Endothelial cell of umbilical vein (primary cell): ENCODE data around the gene TSSC4. TPM values are rescaled to one million over a fixed set of nuclear protein-coding genes. Genes with fewer than 3 reads are reported as not detected.

Experiments
- BruUV-seq: library from RNA; stranded (reverse); fragments of 400-500 nt; replicated peaks from 2 replicates; lab custom pipeline; 2021; lab: Mats Ljungman, UMichigan
- CTCF ChIA-PET: fragments of 300-600, 350-600 bp; sonication (Branson Sonifier 250); formaldehyde crosslinking; loops from one replicate; lab custom pipeline; 2021; ENCODE audit warnings: antibody characterized with exemption, inconsistent platforms; lab: Charles Lee
- POLR2A ChIA-PET: fragments of 300-600, 350-600 bp; sonication (Branson Sonifier 250); formaldehyde crosslinking; loops from one replicate; lab custom pipeline; 2021; ENCODE audit warnings: antibody characterized with exemption, inconsistent platforms; lab: Charles Lee
- DNase-seq: peaks from one replicate; pipeline ENCODE4 v3.0.0-alpha.2; 2011; ENCODE audit warnings: low read depth, low spot score
- FAIRE-seq: peaks from 2 replicates; lab custom pipeline; 2011; peaks lifted over from hg19 to GRCh38; lab: Jason Lieb, UNC
- H2AFZ ChIP-seq: 2 replicates; pipeline ENCODE4 v1.6.0; 2012; ENCODE audit warnings: low read depth, low read length, control low read depth, inconsistent platforms
- H3K27ac ChIP-seq: 2 replicates; pipeline ENCODE4 v1.5.1; 2011; ENCODE audit warnings: low read depth, mild to moderate bottlenecking, control low read depth, low read length, moderate library complexity; ENCODE audit not compliant: insufficient read depth
- H3K27me3 ChIP-seq, 2 experiments: 2 replicates each; pipeline versions ENCODE4 v1.6.0 to v1.6.1; 2011; ENCODE audit warnings: low read length in 2 of 2, mixed read lengths in 1 of 2; ENCODE audit not compliant: control insufficient read depth in 2 of 2, insufficient read depth in 2 of 2
- H3K36me3 ChIP-seq, 2 experiments: 2 replicates in 1 of 2; 3 replicates in 1 of 2; pipeline ENCODE4 v1.5.1; 2011; ENCODE audit warnings: low read length in 2 of 2, mild to moderate bottlenecking in 1 of 2, moderate library complexity in 1 of 2; ENCODE audit not compliant: control insufficient read depth in 2 of 2, insufficient read depth in 2 of 2; ENCODE audit errors: extremely low read depth in 1 of 2
- H3K4me1 ChIP-seq: 3 replicates; pipeline ENCODE4 v1.5.1; 2011; ENCODE audit warnings: mild to moderate bottlenecking, low read length; ENCODE audit not compliant: control insufficient read depth, insufficient read depth; ENCODE audit errors: extremely low read depth
- H3K4me2 ChIP-seq: 2 replicates; pipeline ENCODE4 v1.6.1; 2011; ENCODE audit warnings: low read length, control low read depth, mixed read lengths; ENCODE audit not compliant: insufficient read depth
- H3K4me3 ChIP-seq, 3 experiments: fragments of 200-600 bp in 1 of 3; sonication (generic), shearing (Covaris generic) in 1 of 3; replicated peaks in 1 of 3; 2 replicates each; pipeline ENCODE4 v1.5.1; 2011 to 2016; ENCODE audit warnings: control low read depth in 3 of 3, low read length in 3 of 3, mild to moderate bottlenecking in 2 of 3, inconsistent platforms in 1 of 3, low read depth in 1 of 3, moderate library complexity in 1 of 3; ENCODE audit not compliant: insufficient read depth in 1 of 3
- H3K79me2 ChIP-seq: 2 replicates; pipeline ENCODE4 v1.6.0; 2012; ENCODE audit warnings: low read length, inconsistent platforms; ENCODE audit not compliant: control insufficient read depth, insufficient read depth
- H3K9ac ChIP-seq: replicated peaks from 2 replicates; pipeline ENCODE3; 2011; ENCODE audit warnings: low read length, control low read depth; ENCODE audit not compliant: insufficient read depth; ENCODE audit errors: extremely low read depth
- H3K9me1 ChIP-seq: replicated peaks from 3 replicates; pipeline ENCODE4 v1.6.0; 2011; ENCODE audit warnings: mild to moderate bottlenecking, low read length; ENCODE audit not compliant: control insufficient read depth, insufficient read depth; ENCODE audit errors: extremely low read depth
- H3K9me3 ChIP-seq: replicated peaks from 2 replicates; pipeline ENCODE4 v1.5.1; 2012; ENCODE audit warnings: low read length, inconsistent platforms; ENCODE audit not compliant: control insufficient read depth, insufficient read depth
- H4K20me1 ChIP-seq: replicated peaks from 2 replicates; pipeline ENCODE3; 2011; ENCODE audit warnings: mild to moderate bottlenecking, low read length; ENCODE audit not compliant: control insufficient read depth, insufficient read depth; ENCODE audit errors: extremely low read depth
- EZH2 ChIP-seq: IDR thresholded peaks from 2 replicates; pipeline ENCODE4 v1.6.1; 2012; ENCODE audit warnings: borderline replicate concordance, low read depth, mild to moderate bottlenecking, moderate library complexity, low read length, inconsistent platforms; ENCODE audit not compliant: severe bottlenecking
- FOS ChIP-seq: IDR thresholded peaks from 2 replicates; pipeline ENCODE4 v1.6.1; 2011; ENCODE audit warnings: mild to moderate bottlenecking, low read length, moderate library complexity, borderline replicate concordance; ENCODE audit not compliant: insufficient read depth
- GATA2 ChIP-seq: IDR thresholded peaks from 2 replicates; pipeline ENCODE4 v1.7.0; 2011; ENCODE audit warnings: low read depth, mild to moderate bottlenecking, moderate library complexity, mixed read lengths, low read length; ENCODE audit not compliant: insufficient read length, insufficient read depth
- JUN ChIP-seq: IDR thresholded peaks from 2 replicates; pipeline ENCODE4 v1.6.1; 2011; ENCODE audit warnings: borderline replicate concordance, low read depth; ENCODE audit not compliant: insufficient read length, insufficient read depth
- MYC ChIP-seq: IDR thresholded peaks from one replicate; pipeline ENCODE4 v1.6.1; 2011; ENCODE audit warnings: mild to moderate bottlenecking, low read depth, low read length
- POLR2A ChIP-seq: IDR thresholded peaks from 2 replicates; pipeline ENCODE4 v1.6.1; 2012; ENCODE audit warnings: low read depth, mild to moderate bottlenecking, control low read depth, low read length
- POLR2AphosphoS5 ChIP-seq: IDR thresholded peaks from 2 replicates; pipeline ENCODE4 v1.6.1; 2012; ENCODE audit warnings: low read depth, mild to moderate bottlenecking, control low read depth, low read length, moderate library complexity; ENCODE audit not compliant: insufficient read depth
- dilution Hi-C: fragments of 300-500 bp; cut with MboI; formaldehyde crosslinking; loops from one replicate; pipeline ENCODE4 v1.15.0; 2019; ENCODE audit warnings: low sequenced_read_pairs; ENCODE audit not compliant: extremely low pct_ligation_motif_present
- intact Hi-C: fragments of 100-400 bp; cut with micrococcal nuclease; formaldehyde crosslinking; loops from one replicate; pipeline ENCODE4 v1.10.0; 2022
- polyA plus RNA-seq, 4 experiments: library from polyadenylated mRNA; depleted of rRNA in 3 of 4; stranded (reverse) in 3 of 4; unstranded in 1 of 4; fragments of >200 nt; gene quantifications; 2 replicates each; pipeline versions ENCODE4 v1.2.1 to v1.2.3, GENCODE V29; 2011 to 2012; ENCODE audit warnings: missing spikeins in 1 of 4
- total RNA-seq: library from RNA; stranded (reverse); gene quantifications from 2 replicates; pipeline ENCODE4 v1.2.3, GENCODE V29; 2021
- TF ChIP-seq, protein P1 (sequence below), 2 donors: IDR thresholded peaks; 1 replicate in 1 of 2; 2 replicates in 1 of 2; pipeline ENCODE4 v1.5.1; 2011; ENCODE audit warnings: low read length in 2 of 2, mild to moderate bottlenecking in 2 of 2, moderate library complexity in 2 of 2, control low read depth in 1 of 2, inconsistent platforms in 1 of 2, low read depth in 1 of 2; ENCODE audit not compliant: insufficient read depth in 1 of 2; ENCODE audit errors: extremely low read depth in 1 of 2
- TF ChIP-seq, protein P2 (sequence below): IDR thresholded peaks from 2 replicates; pipeline ENCODE4 v1.6.1; 2011; ENCODE audit not compliant: insufficient read depth, insufficient read length

Gene TSSC4
- total and polyA plus RNA-seq, 2 donors (not counting 3 experiments of a cell fraction or from before 2014, with no cell fraction given) = 42.7 to 59.6 TPM

DNA sequence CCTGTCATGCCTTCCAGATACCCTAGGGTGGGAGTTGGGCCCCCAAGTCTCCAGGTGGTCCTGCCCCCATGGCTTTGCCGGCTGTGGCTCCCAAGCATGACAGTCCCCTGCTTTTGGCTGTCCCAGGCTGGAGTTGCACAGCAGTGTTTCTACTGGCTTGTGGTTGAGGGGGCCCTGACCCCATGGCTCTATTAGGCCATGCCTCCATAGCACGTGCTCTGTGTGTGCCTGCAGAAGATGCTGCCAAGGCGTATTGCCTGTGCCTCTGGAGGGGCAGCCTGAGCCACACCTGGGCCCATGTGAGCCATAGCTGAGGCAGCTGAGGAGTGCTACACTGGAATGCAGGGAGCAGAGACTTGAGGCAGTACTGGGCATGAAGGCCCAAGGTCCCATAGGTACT lies 48.8 kb upstream of the TSSC4 start:
- no peak overlapping the region for H3K27ac ChIP-seq
- BruUV-seq = no TSS peak
- ChIA-PET POLR2A (no interaction called here), CTCF (no interaction called here)
- no peaks in the 10 kb centered on the region for H3K9me1 ChIP-seq
- H3K9me3 ChIP-seq = no peaks in the 10 kb centered on the region
- dilution Hi-C loops (no loop called here), intact Hi-C loops (no loop called here)
- peaks cover 2% of the 10 kb centered on the region in 2 experiments for H3K27me3 ChIP-seq
- no peak for TF ChIP-seq POLR2AphosphoS5
- TF ChIP-seq EZH2 = no peak
- no peak for TF ChIP-seq FOS
- TF ChIP-seq, protein P1, sequence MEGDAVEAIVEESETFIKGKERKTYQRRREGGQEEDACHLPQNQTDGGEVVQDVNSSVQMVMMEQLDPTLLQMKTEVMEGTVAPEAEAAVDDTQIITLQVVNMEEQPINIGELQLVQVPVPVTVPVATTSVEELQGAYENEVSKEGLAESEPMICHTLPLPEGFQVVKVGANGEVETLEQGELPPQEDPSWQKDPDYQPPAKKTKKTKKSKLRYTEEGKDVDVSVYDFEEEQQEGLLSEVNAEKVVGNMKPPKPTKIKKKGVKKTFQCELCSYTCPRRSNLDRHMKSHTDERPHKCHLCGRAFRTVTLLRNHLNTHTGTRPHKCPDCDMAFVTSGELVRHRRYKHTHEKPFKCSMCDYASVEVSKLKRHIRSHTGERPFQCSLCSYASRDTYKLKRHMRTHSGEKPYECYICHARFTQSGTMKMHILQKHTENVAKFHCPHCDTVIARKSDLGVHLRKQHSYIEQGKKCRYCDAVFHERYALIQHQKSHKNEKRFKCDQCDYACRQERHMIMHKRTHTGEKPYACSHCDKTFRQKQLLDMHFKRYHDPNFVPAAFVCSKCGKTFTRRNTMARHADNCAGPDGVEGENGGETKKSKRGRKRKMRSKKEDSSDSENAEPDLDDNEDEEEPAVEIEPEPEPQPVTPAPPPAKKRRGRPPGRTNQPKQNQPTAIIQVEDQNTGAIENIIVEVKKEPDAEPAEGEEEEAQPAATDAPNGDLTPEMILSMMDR (IDR thresholded peaks at IDR 0.05; ENCODE audit: extremely low read depth in 1 of 2, insufficient read depth in 1 of 2, low read depth in 1 of 2, low read length in 2 of 2) = no peak
- no peak for TF ChIP-seq MYC
- no peak for TF ChIP-seq JUN
- TF ChIP-seq, protein P2, sequence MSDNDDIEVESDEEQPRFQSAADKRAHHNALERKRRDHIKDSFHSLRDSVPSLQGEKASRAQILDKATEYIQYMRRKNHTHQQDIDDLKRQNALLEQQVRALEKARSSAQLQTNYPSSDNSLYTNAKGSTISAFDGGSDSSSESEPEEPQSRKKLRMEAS = no peak
- TF ChIP-seq POLR2A = no peak
- TF ChIP-seq GATA2 = no peak
- no peak overlapping the region for H2AFZ ChIP-seq
- H3K4me1 ChIP-seq = no peaks in the 10 kb centered on the region
- H4K20me1 ChIP-seq = no peaks in the 10 kb centered on the region
- H3K4me3 ChIP-seq = no peak overlapping the region
- no peak overlapping the region for H3K4me2 ChIP-seq
- H3K79me2 ChIP-seq = no peaks in the 10 kb centered on the region
- no peaks in the 10 kb centered on the region for H3K36me3 ChIP-seq
- no peak for DNase-seq
- H3K9ac ChIP-seq = no peak overlapping the region
- FAIRE-seq = no peak
